SIG-M5 treated with dmso at 0.1 percent for 504 hours (cell line): ENCODE measurements around the gene L1CAM.

Source experiments
- DNase-seq: peaks from one replicate; lab custom pipeline; 2025; ENCODE audit not compliant: unreplicated experiment; lab: John Stamatoyannopoulos, UW

L1CAM gene

DNA sequence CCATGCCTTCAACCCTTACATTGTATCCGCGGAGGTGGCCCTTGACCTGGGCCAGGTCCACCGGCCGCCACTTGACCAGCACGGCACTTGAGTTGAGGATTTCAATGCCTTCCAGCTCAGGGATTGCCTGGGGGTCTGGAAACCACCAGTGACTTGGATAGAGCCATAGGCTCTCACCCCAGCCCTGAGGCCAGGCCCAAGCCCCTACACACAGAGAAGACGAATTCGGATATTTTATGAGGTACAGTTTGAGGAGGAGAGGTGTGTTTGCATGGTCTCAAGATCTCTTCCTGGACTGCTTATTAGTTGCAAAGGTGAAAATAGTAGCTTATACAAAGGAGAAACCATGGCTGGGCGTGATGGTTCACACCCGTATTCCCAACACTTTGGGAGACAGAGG lies 20.3 kb downstream of the L1CAM start:
- no peak for DNase-seq

DNA sequence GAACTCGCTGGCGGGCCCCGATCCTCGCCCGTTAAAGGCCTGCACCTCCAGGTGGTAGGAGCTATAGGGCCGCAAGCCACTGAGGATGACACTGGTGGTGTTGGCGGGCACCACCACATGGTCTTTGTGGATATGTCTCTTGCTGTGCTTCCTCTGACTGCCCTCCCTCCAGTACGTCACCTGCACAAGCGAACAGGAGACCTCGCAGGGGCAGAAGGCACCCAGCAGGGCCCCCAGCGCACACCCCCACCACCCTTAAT lies 20.7 kb downstream of the L1CAM start:
- no peak for DNase-seq

DNA sequence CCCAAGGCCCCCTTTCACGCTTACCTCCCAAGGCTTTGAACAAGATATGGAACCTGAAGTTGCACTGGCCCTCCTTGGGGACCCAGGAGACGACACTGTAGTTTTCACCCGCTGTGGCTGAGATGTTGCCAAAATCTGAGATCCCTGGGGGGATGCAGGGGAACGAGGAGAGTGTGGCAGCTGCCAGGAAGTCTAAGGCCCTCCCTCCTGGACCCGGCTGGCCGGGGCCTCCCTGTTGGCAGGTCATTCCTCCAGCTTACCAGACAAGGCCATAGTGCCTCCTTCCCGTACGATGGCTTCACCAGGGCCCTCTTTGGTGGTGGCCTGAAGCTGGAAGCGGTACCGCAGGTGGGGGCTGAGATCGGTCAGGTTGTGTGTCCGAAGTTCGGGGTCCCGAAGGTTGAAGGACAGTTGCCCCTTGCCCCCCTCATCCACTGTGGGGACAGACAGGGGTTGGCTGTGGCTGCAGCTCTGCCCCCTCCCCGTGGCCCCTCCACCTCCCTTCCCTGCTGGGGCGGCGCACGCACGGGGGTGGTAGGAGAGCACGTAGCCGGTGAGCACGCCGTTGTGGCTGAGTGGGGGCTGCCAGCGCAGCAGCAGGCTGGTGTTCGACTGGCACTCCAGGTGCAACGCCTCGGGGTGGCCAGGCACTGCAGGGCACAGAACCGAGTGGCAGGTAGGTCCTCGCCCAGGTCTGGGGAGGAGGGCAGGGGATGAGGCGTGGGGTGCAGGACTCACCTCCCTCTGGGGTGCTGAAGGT lies 21.2 kb downstream of the L1CAM start:
- DNase-seq = no peak

DNA sequence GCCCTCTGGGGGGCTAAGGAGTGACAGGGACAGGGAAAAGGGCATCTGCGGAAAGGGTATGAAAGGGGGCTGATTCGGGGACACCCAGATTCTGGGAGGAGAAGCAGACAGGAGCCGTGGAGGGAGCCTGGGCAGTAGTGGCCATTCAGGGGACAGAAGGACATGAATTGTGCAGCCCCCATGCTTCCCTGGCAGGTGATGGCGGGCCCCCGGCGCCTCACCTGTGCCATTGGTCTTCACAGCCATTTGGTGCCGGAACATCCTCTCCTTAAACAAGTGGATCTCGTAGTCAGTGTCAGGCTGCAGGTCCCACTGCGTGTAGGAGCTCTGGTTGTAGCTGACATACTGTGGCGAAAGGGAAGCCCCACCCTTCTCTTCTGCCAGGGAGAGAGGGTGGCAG lies 21.9 kb downstream of the L1CAM start:
- DNase-seq = no peak

DNA sequence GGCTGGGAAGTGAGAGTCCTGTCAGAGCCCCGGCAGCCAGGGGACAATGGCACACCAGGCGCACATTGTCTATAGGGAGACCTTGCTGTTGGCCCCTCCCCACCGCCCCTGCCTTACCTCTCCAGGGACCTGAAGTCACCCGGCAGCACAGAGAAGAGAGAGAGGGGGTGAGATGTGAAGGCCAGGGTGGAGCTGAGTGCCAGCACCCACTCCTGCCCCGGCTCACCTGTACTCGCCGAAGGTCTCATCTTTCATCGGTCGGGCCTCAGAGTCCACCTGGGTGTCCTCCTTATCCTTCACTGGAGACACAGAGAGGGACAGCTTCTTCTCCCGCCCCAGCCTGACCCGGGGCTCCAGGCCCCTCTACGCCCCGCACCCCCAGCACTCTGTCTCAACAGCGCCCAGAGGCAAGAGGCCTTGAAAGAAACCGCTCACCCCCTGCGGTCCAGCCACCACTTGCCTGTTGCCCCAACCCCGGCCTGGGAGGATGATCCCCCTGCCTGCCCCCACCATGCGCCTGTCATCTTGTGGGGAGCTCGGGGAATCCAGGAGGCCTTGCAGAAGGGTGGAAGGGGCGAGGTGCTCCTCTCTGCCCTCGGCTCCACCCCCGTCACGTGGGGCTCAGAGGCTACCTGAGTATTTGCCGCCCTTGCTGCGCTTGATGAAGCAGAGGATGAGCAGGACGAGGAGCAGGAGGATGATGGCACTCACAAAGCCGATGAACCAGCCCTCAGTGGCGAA lies 22.6 kb downstream of the L1CAM start:
- no peak for DNase-seq

DNA sequence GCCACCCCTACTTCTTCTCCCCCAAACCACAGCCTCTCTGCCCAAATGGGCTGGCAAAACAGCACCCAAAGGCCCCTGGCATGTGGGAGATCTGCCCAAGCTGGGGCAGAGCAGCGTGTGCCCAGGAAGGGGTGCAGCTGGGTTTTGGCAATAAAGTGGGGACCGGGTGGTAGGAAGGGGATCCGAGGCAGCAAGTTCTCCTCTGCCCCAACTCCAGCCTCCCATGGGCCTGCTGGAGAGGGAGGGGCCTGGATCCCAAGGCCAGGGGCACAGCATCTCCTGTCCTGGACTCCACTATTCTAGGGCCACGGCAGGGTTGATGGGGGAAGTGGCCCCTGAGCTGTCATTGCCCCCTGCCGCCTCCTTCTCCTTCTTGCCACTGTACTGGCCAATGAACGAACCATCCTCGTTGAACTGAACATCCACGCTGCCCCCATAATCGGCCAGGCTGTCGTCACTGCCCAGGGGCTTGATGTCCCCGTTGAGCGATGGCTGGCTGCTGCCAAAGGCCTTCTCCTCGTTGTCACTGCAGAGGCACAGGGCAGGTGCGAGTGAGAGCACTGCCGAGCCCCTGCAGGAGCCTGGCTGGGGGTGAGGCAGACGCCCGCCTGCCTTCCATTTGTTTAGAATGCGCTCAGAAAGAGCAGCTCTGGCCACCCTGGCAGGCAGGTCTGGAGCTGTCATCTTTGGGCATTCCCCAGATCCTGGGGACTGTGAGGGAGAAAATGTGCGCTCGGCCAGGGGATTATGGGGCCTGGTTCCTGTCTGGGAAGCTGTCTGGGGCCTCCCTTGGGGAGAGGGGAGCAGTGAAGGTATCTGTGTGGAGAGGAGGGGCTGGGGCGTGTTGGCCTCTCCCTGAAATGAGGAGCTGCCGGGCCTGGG lies 23.4 kb downstream of the L1CAM start:
- no peak for DNase-seq

DNA sequence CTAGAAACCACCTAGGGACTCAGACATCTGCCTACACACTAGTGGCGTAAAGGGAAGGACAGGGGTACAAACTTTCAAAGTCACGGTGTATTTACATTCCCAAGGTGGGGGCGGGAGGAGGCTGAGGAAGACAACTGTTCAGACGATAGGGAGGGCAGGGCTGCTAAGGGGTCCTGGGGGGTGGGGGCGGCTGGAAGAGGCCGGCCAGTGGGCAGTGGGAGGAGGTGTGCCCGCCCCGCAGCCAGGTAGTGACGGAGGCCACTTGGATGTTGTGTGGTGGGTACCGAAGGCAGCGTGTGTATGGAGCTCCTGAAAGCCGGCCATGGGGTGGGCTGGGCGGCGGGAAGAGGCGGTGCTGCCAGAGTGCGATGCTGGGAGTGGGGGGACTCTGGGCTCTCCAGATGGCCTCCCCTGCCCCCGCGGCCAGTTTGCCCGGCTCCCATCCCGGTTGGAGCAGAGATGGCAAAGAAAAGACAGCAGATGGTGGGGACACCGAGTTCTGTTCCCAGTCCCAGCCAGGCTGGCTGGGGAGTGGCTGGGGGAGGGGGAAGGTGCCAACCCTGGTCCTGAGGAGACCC lies 24.2 kb downstream of the L1CAM start:
- no peak for DNase-seq

DNA sequence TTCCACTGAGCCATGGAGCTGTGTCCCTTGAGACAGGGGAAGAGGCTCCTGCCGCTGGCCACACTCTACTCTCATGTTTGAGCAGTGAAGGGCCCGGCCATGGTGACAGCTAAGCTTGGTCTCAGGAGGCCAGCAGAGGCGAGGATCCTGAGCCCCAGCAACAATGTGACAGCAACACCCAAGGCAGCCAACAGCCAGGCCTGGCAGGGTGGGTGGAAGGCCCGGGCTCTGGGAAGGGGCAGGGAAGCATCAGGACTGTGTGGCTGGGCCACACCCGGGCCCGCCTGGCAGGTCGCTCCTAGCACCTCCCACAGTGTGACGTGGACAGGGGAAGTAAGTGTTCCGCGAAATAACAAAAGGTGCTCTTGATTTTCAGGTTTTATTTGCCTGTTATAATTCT lies 24.8 kb downstream of the L1CAM start:
- DNase-seq = no peak

DNA sequence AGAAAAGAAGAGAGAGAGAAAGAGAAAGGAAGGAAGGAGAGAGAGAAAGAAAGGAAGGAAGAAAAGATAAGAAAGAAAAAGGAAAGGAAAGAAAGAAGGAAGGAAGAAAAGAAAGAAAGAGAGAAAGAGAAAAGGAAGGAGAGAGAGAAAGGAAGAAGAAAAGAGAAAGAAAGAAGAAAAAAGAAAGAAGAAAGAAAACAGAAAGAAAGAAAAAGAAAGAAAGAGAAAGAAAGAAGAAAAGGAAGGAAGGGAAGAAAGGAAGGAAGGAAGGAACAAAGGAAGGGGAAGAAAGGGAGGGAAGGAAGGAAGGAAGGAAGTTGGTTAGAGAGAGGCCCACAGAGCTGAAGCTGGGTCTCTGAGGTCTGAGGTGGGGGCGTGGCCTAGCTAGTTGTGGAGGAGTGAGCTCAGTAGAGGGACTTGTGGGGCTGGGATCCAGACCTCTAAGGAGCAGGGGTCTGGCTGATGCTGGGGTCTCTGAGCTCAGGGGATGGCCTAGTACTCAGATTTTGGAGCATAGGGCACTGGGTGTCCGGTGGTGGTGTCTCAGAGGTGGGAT lies 28.5 kb downstream of the L1CAM start:
- no peak for DNase-seq

DNA sequence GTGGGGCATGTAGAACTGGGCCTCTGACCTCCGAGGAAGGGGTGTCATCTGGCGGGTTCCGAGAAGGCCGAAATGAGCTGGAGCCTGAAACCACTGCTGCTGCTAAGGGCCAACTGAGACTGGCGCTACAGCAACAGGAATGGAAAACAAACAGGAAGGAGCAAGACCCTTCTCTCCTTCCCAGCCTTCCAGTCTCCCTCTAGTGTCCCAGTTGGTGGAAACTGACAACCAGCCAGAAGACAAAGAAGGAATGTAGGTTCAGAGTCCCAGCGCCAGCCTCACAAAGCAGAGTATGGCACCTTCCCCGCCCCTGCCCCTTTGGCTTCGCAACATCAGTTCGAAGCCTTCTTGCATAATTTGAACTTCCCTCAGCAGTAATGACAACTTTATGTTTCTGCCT lies 31.3 kb downstream of the L1CAM start:
- DNase-seq = no peak

DNA sequence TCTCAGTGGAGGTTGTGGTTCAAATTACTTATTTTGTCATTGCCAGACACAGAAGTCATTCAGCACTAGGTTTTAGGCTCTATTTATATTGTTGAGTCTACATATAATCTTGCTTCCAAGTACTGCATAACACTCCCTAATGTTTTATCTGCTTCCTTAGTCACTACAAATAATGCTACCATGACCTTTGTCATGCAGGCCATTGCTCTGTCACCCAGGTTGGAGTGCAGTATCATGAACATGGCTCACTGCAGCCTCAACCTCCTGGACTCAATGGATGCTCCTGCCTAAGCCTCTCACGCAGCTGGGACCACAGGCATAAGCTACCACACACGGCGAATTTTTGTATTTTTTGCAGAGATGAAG lies 32.1 kb downstream of the L1CAM start:
- no peak for DNase-seq

DNA sequence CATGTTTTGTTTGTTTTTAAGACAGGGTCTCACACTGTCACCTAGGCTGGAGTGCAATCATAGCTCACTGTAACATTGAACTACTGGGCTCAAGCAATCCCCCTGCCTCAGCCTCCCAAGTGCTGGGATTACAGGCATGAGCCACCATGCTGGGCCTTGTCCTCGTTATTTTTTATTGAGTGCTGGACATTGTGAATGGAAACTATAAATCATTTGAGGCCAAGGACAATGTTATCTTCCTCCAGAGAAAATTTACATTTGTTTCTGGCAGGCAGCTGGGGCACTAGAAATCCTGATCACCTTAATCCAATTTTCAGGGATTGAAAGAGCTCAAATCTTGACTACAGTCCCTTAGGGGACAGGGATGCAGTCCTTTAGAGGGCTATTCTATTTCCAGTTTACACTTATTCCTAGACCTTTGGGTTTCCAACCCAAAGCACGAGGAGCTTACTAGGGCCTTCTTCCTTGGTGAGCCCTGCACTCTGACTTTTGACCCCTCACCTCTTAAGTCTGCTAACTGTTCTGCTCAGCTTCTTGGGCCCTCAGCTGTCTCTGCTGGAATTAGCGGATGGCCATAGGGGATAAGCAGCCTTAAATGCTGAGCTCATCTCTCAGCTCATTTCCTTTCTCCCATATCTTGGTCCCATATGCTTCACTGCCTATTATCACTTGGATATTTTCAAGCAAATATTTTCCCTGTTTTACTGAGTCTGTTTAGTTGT lies 32.6 kb downstream of the L1CAM start:
- DNase-seq = no peak

DNA sequence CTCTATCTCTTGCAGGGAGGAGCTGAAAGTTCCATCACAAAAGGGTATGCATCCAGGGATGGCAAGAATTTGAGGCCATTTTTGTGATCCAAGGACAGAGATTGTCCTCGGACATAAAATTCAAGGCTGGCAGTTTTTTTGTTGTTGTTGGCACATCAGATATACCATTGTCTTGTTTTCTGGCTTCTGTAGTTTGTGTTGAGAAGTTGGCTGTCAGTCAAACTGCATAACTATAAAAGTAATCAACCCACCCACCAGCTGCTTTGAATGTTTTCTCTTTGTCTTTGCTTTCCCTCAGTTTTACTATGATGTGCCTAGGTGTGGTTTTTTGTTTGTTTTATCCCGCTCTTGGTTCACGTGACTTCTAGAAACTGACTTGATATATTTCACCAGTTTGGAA lies 34.0 kb downstream of the L1CAM start:
- no peak for DNase-seq

DNA sequence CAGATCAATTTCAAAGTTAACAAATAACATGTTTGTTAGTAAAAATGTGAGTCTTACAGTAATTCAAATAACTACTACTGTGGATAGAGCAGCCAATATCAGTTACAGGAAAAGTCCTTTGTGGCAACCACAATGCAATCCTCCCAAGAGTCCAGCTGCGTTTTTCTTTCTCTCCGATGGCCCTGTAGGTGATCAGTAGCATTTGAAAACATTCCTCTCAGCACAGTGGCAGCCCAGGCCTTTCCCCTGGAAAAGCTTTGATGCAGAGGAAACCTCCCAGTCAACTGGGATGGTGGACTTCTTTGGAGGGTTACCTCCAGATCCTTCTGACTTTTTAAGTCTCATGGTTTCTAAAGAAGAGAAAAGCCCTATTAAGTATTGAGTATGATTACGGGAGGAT lies 37.6 kb downstream of the L1CAM start:
- DNase-seq = no peak

DNA sequence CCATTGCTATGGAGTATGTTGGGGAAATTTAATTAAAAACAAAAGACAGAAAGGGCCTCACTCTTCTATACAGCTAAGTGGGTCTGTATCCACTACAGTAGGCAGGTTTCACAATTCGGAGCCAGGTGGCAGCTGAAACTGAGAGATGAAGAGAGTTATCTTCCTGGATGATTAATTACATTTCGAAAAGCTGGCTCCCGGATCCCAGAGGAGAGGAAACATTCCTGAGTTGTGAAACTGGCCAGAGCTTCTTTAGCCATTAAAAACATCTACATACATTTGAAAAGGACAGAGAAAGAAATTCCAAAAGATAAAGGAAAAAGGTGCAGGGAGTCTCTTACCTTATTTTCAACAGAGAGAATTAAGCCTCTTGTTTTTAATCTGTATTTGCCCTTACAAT lies 40.1 kb downstream of the L1CAM start:
- DNase-seq = no peak

DNA sequence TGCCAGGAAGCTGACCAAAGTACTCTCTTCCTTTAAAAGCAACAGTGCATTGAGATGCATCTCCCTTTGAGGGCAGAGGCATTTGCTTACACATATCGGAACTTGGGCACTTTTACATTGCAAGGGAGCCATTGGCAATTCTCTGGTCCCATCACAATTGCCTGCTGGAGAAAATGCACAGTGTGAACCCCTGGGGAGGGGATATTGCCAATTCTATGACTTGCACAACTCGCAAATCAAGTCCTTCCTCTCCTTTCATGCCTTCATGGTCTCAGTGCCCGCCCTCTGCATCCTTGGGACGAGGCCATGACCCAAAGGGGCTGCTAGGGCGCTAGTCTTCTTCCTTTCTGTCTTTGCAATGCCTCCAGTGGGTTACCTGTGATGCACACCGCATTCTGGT lies 40.8 kb downstream of the L1CAM start:
- DNase-seq = no peak

DNA sequence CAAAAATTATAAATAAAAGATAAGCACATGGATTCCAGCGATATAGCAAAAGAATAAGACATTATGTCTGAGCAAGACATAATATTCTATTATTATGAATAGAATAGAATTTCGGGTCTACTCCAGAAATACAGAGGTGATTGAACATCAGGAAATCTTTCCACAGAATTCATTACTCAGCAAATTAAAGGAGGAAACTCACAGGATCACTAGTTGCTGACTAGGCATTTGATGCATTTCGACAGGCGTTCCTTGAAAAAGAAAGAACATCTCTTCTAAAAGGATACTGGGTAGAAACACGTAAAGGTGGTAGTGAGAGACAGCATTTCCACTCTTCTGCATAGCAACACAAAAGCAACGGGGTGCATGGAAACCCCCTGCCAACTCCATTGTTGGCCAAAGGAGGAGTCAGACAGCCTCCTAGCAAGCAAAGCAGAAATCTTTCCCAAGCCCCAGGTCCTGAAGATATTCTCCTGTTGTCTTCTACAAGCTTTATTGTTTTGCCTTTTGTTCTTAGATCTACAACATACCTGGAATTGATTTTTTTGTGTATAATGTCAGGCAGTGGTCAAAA lies 41.4 kb downstream of the L1CAM start:
- no peak for DNase-seq

DNA sequence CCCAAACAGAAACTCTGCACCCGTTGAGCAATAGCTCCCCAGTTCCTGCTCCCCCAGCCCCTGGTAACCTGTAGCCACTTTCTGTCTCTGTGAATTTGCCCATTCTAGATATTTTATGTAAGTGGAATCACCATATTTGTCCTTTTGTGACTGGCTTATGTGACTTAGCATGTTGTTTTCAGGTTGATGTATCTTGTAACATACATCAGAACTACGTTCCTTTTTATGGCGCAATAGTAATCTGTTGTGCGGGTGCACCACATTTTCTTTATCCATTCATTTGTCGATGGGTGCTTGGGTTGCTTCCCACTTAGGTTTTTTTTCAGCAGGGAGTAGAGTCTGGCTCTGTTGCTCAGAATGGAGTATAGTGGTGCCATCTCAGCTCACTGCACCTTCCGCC lies 49.1 kb downstream of the L1CAM start:
- DNase-seq = no peak

DNA sequence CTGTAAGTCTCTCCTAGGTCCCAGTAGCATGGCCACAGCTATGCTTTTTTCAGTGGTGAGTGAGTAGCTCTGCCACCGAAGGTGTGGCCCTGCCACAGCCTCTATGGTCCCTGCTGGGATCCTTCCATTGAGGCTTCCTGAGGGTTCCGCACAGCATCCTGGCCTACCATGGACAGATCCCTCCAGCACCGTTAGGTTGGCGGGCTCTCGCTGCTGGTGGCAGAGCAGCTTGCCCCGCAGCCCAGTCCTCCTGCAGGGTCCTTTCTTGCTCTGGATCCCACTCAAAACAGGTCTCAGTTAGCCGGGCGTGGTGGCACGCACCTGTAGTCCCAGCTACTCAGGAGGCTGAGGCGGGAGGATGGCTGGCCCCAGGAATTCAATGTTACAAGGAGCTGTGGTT lies 53.2 kb downstream of the L1CAM start:
- no peak for DNase-seq

DNA sequence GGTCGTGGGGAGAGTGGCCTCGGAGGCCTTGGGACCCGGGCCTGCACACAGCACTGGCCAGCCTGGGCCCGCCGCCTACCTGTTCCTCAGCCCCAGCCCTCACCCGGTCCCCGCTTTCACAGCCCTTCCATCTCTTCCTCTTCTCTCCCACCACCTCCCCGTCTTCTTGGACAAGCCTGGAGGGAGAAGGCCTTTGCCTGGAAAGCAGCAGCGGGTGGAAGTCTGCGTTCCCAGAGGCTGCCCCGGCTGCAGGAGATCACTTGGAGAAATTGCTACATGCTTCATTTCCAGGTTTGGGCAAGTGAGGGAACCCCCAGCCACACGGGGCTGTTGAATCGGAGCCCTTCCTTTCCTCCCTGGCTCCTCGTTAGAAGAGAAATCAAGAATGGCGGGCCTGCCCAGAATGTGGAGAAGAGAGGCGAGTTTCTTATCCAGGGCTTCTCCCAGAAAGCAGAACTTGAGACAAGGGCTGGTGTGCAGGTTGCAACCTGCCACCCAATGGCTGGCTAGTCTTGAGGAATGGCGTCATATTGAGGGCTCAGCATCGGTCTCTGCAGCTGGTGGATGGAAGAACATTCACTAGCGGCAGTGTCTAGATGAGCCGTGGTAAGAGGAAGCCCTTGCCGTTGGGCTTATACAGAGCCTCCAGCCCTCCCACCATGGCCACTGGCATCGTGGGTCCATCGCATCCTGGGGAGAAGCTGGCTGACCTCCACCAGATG lies 54.4 kb downstream of the L1CAM start:
- peak; percentile 15 for DNase-seq
